ENCODE measurements around the gene ASCL2. TPM values are rescaled to one million over a fixed set of nuclear protein-coding genes. Genes with fewer than 3 reads are reported as not detected.

Gene ASCL2
- total RNA-seq, 4 donors from 2014 or later = not detected

DNA sequence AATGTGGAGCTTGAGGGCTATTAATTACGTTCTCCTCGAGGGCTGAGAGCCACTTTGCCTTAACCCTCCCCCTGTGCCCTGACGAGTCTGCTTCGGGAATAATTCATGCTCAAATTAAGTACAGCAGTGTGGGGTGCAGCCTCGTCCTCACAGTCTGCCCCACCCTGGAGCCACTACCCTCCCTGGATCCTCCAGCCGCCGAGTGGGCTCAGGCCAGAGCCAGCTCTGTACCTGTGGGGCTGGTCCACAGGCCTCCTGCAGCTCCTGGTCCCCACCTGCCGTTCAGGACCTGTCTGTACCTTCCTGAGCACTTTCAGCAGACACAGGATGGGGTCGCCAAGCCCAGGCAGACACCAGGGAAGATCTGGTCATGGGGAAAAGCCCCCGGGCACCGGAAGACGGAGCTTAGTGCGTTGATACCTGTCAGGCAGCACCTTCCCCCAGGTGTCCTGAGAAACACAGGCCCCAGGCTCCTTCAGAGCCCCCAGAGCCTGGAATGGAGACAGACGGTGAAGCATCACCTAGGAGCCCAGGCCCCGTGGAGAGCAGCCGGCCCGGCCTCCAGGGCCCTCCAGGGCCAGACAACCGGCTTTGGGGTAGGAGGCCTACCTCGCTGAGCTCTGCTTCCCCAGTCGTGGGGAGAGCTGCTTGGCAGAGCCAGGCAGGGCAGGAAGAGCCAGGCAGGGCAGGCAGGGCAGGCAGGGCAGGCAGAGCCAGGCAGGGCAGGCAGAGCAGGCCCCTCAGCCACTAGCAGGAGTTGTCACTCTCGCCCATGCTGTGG is 41.2 kb upstream of the ASCL2 start:
- DNase-seq = no peak
- Histone ChIP-seq H3K27me3 (no peaks in the 10 kb centered on the region), H3K9me3 (no peaks in the 10 kb centered on the region), H3K4me3 (no peak overlapping the region), H3K27ac (no peak overlapping the region), H3K36me3 (no peaks in the 10 kb centered on the region), H3K4me1 (peaks cover 8 to 13% of the 10 kb centered on the region in 2 donors)
- intact Hi-C loops (cut with DNase I; ENCODE audit: low total_unique reads) = no loop called here
- in situ Hi-C loops (cut with MboI; ENCODE audit: low sequenced_read_pairs in 4 of 4) = loop anchor here in 1 of 4 donors (10.0 kb wide), 1 partner anchor 113 kb away; no protein-coding TSS in a partner anchor
- no peak for TF ChIP-seq POLR2A (IDR thresholded peaks at IDR 0.05)
- TF ChIP-seq, protein P1, sequence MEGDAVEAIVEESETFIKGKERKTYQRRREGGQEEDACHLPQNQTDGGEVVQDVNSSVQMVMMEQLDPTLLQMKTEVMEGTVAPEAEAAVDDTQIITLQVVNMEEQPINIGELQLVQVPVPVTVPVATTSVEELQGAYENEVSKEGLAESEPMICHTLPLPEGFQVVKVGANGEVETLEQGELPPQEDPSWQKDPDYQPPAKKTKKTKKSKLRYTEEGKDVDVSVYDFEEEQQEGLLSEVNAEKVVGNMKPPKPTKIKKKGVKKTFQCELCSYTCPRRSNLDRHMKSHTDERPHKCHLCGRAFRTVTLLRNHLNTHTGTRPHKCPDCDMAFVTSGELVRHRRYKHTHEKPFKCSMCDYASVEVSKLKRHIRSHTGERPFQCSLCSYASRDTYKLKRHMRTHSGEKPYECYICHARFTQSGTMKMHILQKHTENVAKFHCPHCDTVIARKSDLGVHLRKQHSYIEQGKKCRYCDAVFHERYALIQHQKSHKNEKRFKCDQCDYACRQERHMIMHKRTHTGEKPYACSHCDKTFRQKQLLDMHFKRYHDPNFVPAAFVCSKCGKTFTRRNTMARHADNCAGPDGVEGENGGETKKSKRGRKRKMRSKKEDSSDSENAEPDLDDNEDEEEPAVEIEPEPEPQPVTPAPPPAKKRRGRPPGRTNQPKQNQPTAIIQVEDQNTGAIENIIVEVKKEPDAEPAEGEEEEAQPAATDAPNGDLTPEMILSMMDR (IDR thresholded peaks at IDR 0.05 in 4 of 5, conservative IDR thresholded peaks at IDR 0.05 in 1 of 5) = no peak
- no peak for ATAC-seq

GRCh38 chr11:2310786-2311352 is 40.5 kb upstream of the ASCL2 start:
- DNase-seq = no peak

DNA sequence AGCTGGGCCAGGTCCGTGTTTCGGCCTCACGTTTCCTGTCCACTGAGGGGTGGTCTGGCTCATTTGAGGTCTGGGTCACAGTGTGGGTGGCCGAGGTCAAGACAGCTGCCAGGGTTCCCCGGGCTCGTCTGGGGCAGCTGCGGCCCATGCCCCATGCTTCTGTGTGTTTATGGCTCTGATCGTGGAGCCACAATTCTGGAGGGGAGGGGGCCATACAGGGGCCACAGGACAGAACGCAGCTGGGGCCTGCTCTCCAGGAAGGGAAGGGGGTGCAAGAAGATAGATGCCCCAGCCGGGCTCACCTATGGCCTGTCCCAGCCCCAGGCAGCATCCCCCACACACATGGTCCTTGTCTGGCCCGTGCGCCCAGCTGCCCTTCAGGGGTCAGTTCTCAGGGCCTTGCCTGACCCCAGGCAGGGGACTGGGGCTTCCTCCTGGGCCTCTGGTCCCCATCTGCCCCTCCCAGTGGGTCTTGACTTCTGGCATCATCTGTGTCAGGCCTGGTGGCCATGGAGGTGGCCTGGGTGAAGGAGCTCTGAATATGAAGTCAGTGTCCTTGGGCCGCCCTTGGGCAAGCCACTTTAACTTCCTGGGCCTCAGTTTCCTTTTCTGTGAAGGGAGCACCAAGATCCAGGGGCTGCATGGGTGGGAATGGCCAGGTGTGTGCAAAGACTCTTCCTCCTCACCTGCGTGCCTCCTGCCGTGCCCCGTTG is 39.8 kb upstream of the ASCL2 start:
- H3K4me3 ChIP-seq = no peak overlapping the region
- peaks cover 11 to 16% of the 10 kb centered on the region in 2 donors for H3K4me1 ChIP-seq
- H3K9me3 ChIP-seq = no peaks in the 10 kb centered on the region
- intact Hi-C loops (cut with DNase I; ENCODE audit: low total_unique reads) (no loop called here), in situ Hi-C loops (cut with MboI; ENCODE audit: low sequenced_read_pairs in 4 of 4) (loop anchor here in 1 of 4 donors (10.0 kb wide), 1 partner anchor 115 kb away; no protein-coding TSS in a partner anchor)
- no peak overlapping the region for H3K27ac ChIP-seq
- DNase-seq = no peak
- TF ChIP-seq, protein P1 (IDR thresholded peaks at IDR 0.05 in 4 of 5, conservative IDR thresholded peaks at IDR 0.05 in 1 of 5) = no peak
- TF ChIP-seq POLR2A (IDR thresholded peaks at IDR 0.05) = no peak
- ATAC-seq = no peak
- H3K27me3 ChIP-seq = no peaks in the 10 kb centered on the region
- no peaks in the 10 kb centered on the region for H3K36me3 ChIP-seq

More at GRCh38 chr11:2310786-2311352, 40.5 kb upstream of the ASCL2 start:
- in situ Hi-C loops (cut with MboI; ENCODE audit: low sequenced_read_pairs in 4 of 4) = loop anchor here in 1 of 4 donors (10.0 kb wide), 1 partner anchor 114 kb away; no protein-coding TSS in a partner anchor
- TF ChIP-seq, protein P1 (IDR thresholded peaks at IDR 0.05 in 4 of 5, conservative IDR thresholded peaks at IDR 0.05 in 1 of 5) = no peak
- no peak for TF ChIP-seq POLR2A (IDR thresholded peaks at IDR 0.05)
- H3K27ac ChIP-seq = no peak overlapping the region
- H3K36me3 ChIP-seq = no peaks in the 10 kb centered on the region
- peaks cover 13 to 15% of the 10 kb centered on the region in 2 donors for H3K4me1 ChIP-seq
- no peaks in the 10 kb centered on the region for H3K9me3 ChIP-seq
- ATAC-seq = no peak
- intact Hi-C loops (cut with DNase I; ENCODE audit: low total_unique reads) = no loop called here
- H3K4me3 ChIP-seq = no peak overlapping the region
- no peaks in the 10 kb centered on the region for H3K27me3 ChIP-seq

- Histone ChIP-seq H3K9me3 (no peaks in the 10 kb centered on the region), H3K27ac (no peak overlapping the region), H3K4me3 (no peak overlapping the region), H3K4me1 (peaks cover 3 to 12% of the 10 kb centered on the region in 2 donors), H3K27me3 (no peaks in the 10 kb centered on the region), H3K36me3 (no peaks in the 10 kb centered on the region)
- ATAC-seq (no peak), DNase-seq (no peak)
- TF ChIP-seq, protein P1 (IDR thresholded peaks at IDR 0.05 in 4 of 5, conservative IDR thresholded peaks at IDR 0.05 in 1 of 5) = no peak
- no peak for TF ChIP-seq POLR2A (IDR thresholded peaks at IDR 0.05)
- in situ Hi-C loops (cut with MboI; ENCODE audit: low sequenced_read_pairs in 4 of 4) (loop anchor here in 1 of 4 donors (10.0 kb wide), 1 partner anchor 115 kb away; no protein-coding TSS in a partner anchor), intact Hi-C loops (cut with DNase I; ENCODE audit: low total_unique reads) (loop anchor here (5.0 to 10.0 kb wide), 4 partner anchors 68 to 585 kb away; partner anchors contain the start of gene CD81)
These were observed 39.1 kb upstream of the ASCL2 start for GRCh38 chr11:2309251-2310072.

All from gastrocnemius medialis (tissue), 4 donors.